ENCODE results near the gene ZSCAN21. TPM values are rescaled to one million over a fixed set of nuclear protein-coding genes. Genes with fewer than 3 reads are reported as not detected.

The ZSCAN21 gene
- total RNA-seq, 4 donors from 2014 or later = 6.7 to 15.6 (median 12.1) TPM

DNA sequence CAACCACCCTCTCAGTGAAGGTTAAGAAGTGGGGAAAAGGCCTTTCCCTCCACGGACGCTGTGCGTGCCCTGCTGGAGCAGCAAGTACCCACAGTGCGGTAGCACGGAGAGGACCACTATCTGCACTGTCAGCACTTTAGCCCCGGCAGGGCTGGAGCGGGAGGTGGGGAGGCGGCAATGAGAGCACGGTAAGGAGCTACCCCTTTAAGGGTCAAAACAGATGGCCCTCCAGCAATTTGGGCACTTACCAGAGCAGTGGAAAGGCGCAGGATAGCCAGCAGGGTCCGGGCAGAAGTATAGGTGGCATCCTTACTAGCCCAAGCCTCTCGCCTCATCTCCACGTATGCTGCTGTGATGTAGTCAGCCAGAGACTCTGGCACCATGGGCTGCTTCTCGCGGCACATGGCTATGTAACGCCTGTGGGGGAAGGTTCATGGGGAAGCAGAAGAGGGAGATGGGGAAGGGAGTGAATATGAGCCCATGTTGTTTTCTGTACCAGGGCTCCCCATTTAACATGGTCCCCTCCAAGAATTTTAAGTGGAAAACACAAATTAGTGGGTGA, 44.4 kb downstream of the ZSCAN21 start:
- TF ChIP-seq, protein P1, sequence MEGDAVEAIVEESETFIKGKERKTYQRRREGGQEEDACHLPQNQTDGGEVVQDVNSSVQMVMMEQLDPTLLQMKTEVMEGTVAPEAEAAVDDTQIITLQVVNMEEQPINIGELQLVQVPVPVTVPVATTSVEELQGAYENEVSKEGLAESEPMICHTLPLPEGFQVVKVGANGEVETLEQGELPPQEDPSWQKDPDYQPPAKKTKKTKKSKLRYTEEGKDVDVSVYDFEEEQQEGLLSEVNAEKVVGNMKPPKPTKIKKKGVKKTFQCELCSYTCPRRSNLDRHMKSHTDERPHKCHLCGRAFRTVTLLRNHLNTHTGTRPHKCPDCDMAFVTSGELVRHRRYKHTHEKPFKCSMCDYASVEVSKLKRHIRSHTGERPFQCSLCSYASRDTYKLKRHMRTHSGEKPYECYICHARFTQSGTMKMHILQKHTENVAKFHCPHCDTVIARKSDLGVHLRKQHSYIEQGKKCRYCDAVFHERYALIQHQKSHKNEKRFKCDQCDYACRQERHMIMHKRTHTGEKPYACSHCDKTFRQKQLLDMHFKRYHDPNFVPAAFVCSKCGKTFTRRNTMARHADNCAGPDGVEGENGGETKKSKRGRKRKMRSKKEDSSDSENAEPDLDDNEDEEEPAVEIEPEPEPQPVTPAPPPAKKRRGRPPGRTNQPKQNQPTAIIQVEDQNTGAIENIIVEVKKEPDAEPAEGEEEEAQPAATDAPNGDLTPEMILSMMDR (IDR thresholded peaks at IDR 0.05; ENCODE audit: low read depth) = no peak

DNA sequence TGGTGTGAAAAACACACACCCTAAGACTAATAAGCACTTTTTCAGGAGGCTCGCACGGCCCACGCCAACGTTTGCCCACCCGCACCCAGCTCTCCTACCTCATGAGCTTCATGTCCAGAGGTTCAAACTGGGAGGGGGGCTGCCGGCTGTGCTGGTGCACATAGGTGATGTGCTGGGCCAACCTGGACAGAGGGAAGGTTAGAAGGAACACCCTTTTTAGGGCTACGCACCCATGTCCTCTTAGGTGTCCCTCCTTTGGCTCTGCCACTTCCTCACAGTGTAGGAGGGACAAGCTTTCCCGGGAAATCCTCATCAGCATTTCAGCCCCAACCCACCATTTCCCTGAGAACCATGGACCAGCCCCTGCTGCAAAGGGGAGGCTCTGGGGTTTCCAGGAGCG, 45.7 kb downstream of the ZSCAN21 start:
- TF ChIP-seq, protein P1 (IDR thresholded peaks at IDR 0.05; ENCODE audit: low read depth) = no peak

DNA sequence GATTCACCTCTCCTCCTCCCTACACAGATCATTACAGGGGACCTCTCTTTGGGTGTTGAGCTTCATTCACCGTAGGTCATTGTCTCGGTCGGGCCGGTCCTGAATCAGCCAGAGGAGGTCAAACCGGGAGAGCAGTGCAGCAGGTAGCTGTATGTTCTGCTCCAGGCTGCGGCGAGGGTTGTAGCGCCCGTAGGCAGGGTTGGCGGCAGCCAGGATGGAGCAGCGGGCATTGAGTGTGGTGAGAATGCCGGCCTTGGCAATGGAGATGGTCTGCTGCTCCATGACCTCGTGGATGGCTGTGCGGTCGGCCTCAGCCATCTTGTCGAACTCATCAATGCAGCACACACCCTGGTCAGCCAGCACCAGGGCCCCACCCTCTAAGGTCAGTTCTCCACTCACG, 46.1 kb downstream of the ZSCAN21 start:
- TF ChIP-seq, protein P1 (IDR thresholded peaks at IDR 0.05; ENCODE audit: low read depth) = no peak

DNA sequence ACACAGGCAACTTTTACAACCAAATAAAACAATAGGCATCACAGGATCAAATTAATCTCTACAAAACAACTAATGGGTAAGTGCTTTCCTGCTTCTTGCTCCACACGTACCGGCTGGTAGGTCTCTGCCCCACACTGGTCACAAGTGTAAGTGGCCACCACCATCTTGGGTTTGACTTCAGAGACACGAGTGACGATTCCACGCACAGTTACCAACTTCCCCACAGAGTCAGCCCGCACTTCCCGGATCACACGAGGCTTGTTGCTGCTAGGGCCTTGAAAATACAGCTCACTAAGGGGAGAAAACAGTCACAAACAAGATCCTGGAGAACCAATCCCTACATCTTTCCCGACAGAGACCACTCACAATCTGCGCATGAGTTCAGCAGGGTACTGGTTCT, 49.3 kb downstream of the ZSCAN21 start:
- TF ChIP-seq, protein P1 (IDR thresholded peaks at IDR 0.05; ENCODE audit: low read depth) = no peak

DNA sequence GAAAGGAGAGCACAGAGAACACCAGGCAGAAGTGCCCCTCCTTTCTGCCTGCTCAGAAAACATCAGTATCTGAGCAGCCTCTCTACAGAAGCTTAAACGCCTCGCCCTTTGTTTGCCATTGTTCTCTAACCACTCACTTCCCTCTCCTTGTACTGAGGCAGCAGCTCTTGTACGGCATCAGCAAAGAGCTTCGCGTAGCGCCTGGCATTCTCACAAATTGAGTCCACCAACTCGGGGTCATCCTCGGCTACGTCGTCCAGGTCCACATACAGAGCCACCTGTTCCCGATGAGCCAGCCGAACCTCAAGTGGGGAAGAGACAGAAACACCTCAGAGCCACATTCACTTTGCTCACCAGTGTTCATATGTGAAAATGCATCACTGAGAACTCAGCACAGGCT, 49.9 kb downstream of the ZSCAN21 start:
- TF ChIP-seq, protein P1 (IDR thresholded peaks at IDR 0.05; ENCODE audit: low read depth) = no peak

DNA sequence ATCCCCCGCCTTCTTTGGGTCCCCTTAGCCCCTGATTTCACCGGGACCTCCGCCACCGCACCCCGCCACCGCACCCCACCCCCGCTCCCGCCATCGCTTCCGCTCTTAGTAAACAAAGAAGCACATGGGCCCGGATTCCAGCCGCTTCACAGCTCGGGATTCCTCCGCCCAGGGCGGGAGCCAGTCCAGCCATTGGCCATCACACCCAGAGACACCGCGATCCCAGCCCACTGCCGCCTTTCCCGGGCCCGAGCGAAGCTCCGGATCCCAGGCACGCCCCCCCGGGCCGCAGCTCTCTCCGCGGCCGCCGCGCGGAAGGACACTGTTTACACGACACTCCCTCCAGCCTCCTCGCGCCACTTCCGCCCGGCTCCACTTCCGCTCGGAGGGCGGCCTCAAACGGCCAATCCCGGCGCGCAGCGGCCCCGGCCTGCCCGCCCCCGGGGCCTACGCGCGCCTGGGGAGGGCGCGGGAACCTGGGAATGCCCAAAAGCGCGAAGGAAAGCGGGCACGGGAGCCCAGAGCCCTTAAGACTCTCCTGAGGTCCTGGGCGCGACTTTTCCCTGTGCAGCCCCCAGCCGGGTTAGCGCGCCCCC, 50.9 kb downstream of the ZSCAN21 start:
- TF ChIP-seq, protein P1 (IDR thresholded peaks at IDR 0.05; ENCODE audit: low read depth) = no peak

DNA sequence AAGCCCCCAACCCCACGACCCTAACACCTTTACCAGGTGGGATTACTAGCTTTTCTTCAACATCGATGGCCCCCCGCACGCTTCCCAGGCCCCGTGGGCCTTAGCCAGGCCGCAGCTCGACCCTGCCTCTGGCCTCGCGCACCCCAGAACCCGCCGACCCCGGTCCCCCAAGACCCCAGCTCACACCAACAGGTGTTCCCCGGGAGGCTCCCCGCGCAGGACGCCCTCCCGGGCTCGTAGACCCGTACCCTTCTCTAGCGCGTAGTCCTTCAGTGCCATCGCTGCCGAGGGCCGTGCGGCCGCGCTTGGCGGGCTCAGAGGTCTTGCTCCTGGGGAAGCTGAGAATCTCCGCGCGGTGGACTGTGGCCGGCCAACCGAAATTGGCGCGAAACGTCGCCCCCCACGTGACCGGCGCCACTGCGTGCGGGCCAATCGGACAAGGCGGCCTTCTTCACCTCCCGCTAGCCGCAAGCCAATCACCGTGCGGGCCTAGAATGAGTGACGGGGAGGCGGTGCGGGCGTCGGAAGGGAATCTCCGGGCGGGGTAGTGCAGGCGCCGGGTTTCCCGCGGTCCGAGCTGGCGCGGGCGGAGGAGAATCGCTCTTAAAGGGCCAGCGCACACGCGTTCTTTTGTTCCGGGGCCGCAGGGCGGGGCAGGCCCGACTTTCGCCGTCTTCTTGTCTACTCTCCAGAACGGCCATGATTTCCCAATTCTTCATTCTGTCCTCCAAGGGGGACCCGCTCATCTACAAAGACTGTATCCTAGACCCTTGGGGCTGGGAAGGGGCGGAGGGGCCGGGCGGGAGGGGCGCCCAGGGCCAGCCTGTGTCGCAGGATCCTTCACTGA, 51.7 kb downstream of the ZSCAN21 start, which contains the start of the genes AP4M1 and MCM7:
AP4M1 (plus strand) TSS at position 628 of the 847 bp plus-strand sequence; CDS start at position 700, 72 bp downstream.
MCM7 (minus strand) TSS at position 382 of the 847 bp plus-strand sequence; CDS start at position 279, 103 bp downstream.
- TF ChIP-seq, protein P1 (IDR thresholded peaks at IDR 0.05; ENCODE audit: low read depth) = no peak
